NCI-H82 treated with DMSO at 0.1 percent for 48 hours (cell line): ENCODE results near the gene POLG2.
"Not testable (repeated sequence)": the region's sequence is repeated elsewhere in the genome, so short reads cannot be mapped to it uniquely, and the experiment has no call there.

ENCODE experiments used
- DNase-seq: peaks from one replicate; lab custom pipeline; 2025; ENCODE audit not compliant: unreplicated experiment; lab: John Stamatoyannopoulos, UW

The POLG2 gene

DNA sequence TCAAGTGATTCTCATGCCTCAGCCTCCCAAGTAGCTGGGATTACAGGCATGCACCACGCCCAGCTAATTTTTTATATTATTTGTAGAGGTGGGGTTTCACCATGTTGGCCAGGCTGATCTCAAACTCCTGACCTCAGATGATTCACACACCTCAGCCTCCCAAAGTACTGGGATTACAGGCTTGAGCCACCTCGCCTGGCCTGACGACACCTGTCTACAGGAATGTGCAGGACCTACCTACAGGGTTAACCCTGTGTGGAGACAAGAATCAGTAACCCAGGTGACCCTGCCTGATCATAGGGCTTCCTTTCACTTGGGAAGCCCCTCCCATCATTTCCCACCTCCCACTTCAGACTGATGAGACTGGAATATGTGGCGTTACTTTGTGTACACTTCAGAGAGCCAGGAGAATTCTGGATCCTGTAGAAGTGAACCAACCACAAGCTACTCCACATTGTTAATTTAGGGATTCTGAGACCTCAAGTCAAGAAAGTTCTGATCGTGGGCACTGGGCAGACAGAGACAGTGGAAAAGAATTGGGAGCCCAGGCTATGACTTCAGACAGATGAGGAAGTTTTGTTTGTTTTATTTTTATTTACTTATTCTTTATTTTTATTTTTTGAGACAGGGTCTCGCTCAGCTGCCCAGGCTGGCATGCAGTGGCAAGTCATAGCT, 53.6 kb downstream of the POLG2 start:
- no peak for DNase-seq

DNA sequence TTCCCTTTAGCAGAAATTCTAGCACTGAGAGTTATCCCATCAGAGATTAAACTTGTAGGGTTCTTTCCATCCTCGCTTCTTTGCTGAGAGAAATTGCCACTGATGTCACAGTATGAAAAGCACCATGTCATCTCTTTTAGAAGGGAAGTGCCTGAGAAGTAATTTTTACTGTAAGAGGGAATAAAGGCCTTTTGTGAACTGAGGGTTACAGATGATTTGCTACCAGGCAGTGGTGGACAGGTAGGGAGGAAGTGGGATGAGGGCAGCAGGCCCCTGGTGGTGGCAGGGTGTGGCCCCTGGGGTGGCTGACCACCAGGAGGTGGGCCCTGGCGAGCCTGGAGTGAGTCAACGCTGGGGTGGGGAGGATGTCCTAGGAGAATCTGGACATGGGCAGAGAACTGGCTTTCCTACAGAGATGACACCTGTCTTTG, 54.3 kb downstream of the POLG2 start:
- no peak for DNase-seq

DNA sequence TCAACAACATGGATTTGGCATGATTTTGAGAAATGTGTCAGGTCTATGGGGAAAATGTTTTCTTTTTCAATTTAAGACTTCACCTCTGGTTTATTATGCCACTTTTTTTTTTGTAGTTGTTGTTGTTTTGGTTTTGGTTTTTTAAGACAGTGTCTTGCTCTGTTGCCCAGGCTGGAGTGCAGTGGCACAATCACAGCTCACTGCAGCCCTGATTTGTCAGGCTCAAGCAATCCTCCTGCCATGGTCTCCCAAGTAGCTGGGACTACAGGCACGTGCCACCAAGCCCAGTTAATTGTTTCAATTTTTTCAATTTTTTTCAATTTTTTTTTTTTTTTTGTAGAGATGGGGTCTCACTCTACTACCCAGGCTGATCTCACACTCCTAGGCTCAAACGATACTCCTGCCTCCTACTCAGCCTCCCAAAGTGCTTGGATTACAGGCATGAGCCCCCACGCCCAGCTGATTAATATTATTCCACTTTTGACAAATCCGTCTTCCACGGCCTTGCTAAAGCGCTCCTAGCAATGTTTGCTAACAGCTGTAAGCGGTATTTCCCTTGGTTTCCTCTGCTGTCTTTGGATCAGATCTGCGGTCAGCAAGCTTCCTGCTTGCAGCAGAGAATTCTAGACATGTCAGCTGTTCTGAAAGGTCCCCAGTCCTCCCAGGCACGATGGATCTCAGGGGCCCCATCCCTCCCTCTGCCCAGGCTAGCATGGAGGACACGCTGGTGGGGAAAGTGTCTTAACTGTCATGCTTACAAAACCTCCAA, 54.9 kb downstream of the POLG2 start:
- no peak for DNase-seq

DNA sequence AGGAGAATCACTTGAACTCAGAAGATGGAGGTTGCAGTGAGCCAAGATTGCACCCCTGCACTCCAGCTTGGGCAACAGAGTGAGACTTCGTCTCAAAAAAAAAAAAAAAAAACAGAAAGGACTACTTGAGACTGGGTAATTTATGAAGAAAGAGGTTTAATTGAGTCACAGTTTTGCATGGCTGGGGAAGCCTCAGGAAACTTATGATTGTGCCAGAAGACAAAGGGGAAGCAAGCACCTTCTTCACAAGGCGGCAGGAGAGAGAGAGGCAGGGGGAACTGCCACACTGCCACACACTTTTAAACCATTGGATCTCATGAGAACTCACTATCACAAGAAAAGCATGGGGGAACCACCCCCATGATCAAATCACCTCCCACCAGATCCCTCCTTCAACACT, 56.9 kb downstream of the POLG2 start:
- DNase-seq = no peak

DNA sequence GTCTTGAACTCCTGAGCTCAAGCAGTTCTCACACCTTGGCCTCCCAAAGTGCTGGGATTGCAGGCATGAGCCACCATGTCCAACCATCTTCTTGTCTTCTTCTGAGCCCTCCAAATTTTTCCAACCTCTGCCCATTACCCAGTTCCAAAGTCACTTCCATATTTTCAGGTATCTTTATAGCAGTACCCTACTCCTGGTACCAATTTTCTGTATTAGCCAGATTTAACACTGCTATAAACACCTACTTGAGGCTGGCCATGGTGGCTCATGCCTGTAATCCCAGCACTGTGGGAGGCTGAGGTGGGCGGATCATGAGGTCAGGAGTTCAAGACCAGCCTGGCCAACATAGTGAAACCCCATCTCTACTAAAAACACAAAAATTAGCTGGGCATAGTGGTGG, 57.3 kb downstream of the POLG2 start:
- not testable (repeated sequence) for DNase-seq

DNA sequence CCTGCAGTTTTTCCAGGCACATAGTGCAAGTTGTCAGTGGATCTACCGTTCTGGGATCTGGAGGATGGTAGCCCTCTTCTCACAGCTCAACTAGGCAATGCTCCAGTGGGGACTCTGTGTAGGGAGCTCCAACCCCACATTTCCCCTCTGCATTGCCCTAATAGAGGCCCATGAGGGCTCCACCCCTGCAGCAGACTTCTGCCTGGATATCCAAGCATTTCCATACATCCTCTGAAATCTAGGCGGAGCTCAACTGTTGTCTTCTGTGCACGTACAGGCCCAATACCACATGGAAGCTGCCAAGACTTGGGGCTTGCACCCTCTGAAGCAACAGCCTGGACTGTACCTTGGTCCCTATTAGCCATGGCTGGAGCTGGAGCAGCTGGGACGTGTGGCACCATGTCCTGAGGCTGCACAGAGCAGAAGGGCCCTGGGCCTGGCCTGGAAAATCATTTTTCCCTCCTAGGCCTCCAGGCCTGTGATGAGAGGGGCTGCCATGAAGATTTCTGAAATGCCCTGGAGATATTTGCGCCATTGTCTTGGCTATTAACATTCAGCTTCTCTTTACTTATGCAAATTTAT, 58.8 kb downstream of the POLG2 start:
- DNase-seq = no peak

DNA sequence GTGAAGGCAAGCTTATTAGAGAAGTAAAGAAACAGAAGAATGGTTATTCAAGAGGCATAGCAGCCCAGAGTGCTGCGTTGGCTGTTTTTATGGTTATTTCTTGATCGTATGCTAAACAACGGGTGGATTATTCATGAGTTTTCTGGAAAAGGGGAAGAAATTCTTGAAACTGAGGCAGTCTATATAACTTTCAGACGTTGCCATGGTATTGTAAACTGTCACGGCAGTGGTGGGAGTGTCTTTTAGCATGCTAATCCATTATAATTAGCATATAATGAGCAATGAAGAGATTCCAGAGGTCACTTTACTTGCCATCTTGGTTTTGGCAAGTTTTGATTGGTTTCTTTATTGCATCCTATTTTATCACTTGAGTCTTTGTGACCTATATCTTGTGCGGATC, 65.3 kb downstream of the POLG2 start:
- no peak for DNase-seq

DNA sequence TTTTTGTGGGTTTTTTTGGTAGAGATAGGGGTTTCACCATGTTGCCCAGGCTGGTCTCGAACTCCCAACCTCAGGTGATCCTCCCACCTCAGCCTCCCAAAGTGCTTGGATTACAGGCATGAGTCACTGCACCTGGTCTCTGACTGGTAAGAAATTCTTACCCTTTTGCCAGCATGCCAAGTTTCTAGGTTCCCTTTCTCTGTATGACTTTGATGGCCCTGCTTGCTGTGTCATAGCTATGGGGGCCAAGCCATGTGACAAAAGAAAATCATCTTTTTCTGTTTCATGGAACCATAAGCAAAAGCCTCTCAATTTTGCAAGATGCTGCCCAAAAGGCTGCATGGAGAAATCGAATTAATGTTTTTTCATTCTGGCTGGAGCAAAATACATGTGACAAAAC, 66.8 kb downstream of the POLG2 start:
- not testable (repeated sequence) for DNase-seq

DNA sequence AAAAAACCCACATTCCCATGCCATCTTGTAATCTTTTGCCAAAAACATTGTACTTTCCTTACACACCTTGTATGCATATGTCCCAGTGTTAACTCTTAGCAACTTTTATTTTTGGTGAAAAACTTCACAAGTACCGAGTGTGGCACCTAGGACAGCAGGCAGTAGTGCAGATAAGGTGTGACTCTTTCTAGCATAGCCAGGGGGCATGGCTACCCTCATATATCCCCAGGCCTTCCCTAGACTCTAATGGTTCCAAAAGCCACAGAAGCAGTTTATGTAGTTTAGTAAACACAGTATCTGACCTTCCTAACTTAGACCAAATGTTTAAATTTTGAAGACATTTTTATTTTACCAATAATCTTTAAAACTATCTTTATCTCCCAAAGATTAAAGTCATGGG, 68.4 kb downstream of the POLG2 start:
- DNase-seq = no peak
